Ascending aorta (tissue), 2 donors: ENCODE results near the gene DPP9. TPM values are rescaled to one million over a fixed set of nuclear protein-coding genes. Genes with fewer than 3 reads are reported as not detected.

Experiments used
- DNase-seq, 2 donors: peaks; one replicate each; pipeline ENCODE4 v3.0.0-alpha.2; 2019; ENCODE audit warnings: low spot score in 2 of 2
- H3K27ac ChIP-seq, 2 donors: fragments of 200-600 bp; sonication (generic); one replicate each; pipeline ENCODE4 v1.5.1; 2016 to 2017; ENCODE audit warnings: mild to moderate bottlenecking in 1 of 2
- H3K27me3 ChIP-seq: fragments of 200-600 bp; sonication (generic); one replicate; pipeline ENCODE4 v1.5.1; 2017
- H3K36me3 ChIP-seq, 2 donors: fragments of 200-600 bp; sonication (generic); one replicate each; pipeline ENCODE4 v1.5.1; 2016
- H3K4me1 ChIP-seq, 2 donors: fragments of 200-600 bp; sonication (generic); one replicate each; pipeline ENCODE4 v1.5.1; 2016 to 2017; ENCODE audit warnings: mild to moderate bottlenecking in 1 of 2
- H3K4me3 ChIP-seq, 2 donors: fragments of 200-600 bp; sonication (generic); one replicate each; pipeline ENCODE4 v1.5.1; 2016 to 2017; ENCODE audit warnings: mild to moderate bottlenecking in 1 of 2
- H3K9me3 ChIP-seq, 2 donors: fragments of 200-600 bp; sonication (generic); one replicate each; pipeline ENCODE4 v1.5.1; 2016
- CTCF ChIP-seq, 3 experiments: fragments of 200-600 bp in 2 of 3; fragments of 450-650 bp in 1 of 3; sonication (generic) in 2 of 3; IDR thresholded peaks; one replicate each; pipeline ENCODE4 v1.5.1; 2016 to 2019; ENCODE audit warnings: antibody characterized with exemption in 3 of 3, mild to moderate bottlenecking in 1 of 3, moderate library complexity in 1 of 3
- intact Hi-C: fragments of 100-400 bp; cut with DNase I; formaldehyde crosslinking; loops from one replicate; pipeline ENCODE4 v1.15.1; 2023
- total RNA-seq: library from RNA; depleted of rRNA; stranded (reverse); fragments of >200 nt; gene quantifications from one replicate; pipeline ENCODE4 v1.1.0, GENCODE V29; 2016

The DPP9 gene
- total RNA-seq, 1 donor from 2014 or later = 72.2 TPM

GRCh38 chr19:4763021-4763420, 39.4 kb upstream of the DPP9 start:
- Histone ChIP-seq H3K36me3 (no peaks in the 10 kb centered on the region), H3K9me3 (no peaks in the 10 kb centered on the region), H3K4me3 (no peak overlapping the region), H3K4me1 (peaks cover 0 to 4% of the 10 kb centered on the region in 2 donors), H3K27me3 (no peaks in the 10 kb centered on the region), H3K27ac (no peak overlapping the region)
- intact Hi-C loops = no loop called here
- no peak for DNase-seq
- TF ChIP-seq CTCF (IDR thresholded peaks at IDR 0.05) = no peak

- no peak for DNase-seq
- H3K4me3 ChIP-seq = peak overlapping the region in 1 of 2 donors; percentile 53
- H3K9me3 ChIP-seq = no peaks in the 10 kb centered on the region
- H3K27me3 ChIP-seq = no peaks in the 10 kb centered on the region
- no peaks in the 10 kb centered on the region for H3K36me3 ChIP-seq
- no peak overlapping the region for H3K27ac ChIP-seq
- intact Hi-C loops = no loop called here
- peaks cover 0 to 4% of the 10 kb centered on the region in 2 donors for H3K4me1 ChIP-seq
- no peak for TF ChIP-seq CTCF (IDR thresholded peaks at IDR 0.05)
Measured at GRCh38 chr19:4760285-4760650, 36.6 kb upstream of the DPP9 start.

GRCh38 chr19:4759388-4760284, 36.0 kb upstream of the DPP9 start:
- H3K4me3 ChIP-seq = peak overlapping the region; percentile 30 to 53
- no peak for TF ChIP-seq CTCF (IDR thresholded peaks at IDR 0.05)

GRCh38 chr19:4758659-4759058, 35.0 kb upstream of the DPP9 start:
- Histone ChIP-seq H3K27me3 (no peaks in the 10 kb centered on the region), H3K27ac (no peak overlapping the region), H3K4me1 (peaks cover 0 to 4% of the 10 kb centered on the region in 2 donors), H3K4me3 (no peak overlapping the region), H3K9me3 (no peaks in the 10 kb centered on the region), H3K36me3 (no peaks in the 10 kb centered on the region)
- intact Hi-C loops = no loop called here
- DNase-seq = no peak
- no peak for TF ChIP-seq CTCF (IDR thresholded peaks at IDR 0.05)

More at GRCh38 chr19:4759388-4760284, 36.0 kb upstream of the DPP9 start:
- Histone ChIP-seq H3K27me3 (no peaks in the 10 kb centered on the region), H3K36me3 (no peaks in the 10 kb centered on the region), H3K27ac (no peak overlapping the region), H3K4me1 (peaks cover 0 to 4% of the 10 kb centered on the region in 2 donors), H3K9me3 (no peaks in the 10 kb centered on the region)
- DNase-seq = peak; percentile 40 to 88
- intact Hi-C loops = no loop called here

GRCh38 chr19:4758082-4758481, 34.4 kb upstream of the DPP9 start:
- Histone ChIP-seq H3K36me3 (no peaks in the 10 kb centered on the region), H3K27me3 (no peaks in the 10 kb centered on the region), H3K4me1 (peaks cover 0 to 4% of the 10 kb centered on the region in 2 donors), H3K4me3 (no peak overlapping the region), H3K9me3 (no peaks in the 10 kb centered on the region), H3K27ac (no peak overlapping the region)
- intact Hi-C loops = no loop called here
- no peak for DNase-seq
- TF ChIP-seq CTCF (IDR thresholded peaks at IDR 0.05) = no peak
